Measurements from ENCODE around the gene NAA40.

DNA sequence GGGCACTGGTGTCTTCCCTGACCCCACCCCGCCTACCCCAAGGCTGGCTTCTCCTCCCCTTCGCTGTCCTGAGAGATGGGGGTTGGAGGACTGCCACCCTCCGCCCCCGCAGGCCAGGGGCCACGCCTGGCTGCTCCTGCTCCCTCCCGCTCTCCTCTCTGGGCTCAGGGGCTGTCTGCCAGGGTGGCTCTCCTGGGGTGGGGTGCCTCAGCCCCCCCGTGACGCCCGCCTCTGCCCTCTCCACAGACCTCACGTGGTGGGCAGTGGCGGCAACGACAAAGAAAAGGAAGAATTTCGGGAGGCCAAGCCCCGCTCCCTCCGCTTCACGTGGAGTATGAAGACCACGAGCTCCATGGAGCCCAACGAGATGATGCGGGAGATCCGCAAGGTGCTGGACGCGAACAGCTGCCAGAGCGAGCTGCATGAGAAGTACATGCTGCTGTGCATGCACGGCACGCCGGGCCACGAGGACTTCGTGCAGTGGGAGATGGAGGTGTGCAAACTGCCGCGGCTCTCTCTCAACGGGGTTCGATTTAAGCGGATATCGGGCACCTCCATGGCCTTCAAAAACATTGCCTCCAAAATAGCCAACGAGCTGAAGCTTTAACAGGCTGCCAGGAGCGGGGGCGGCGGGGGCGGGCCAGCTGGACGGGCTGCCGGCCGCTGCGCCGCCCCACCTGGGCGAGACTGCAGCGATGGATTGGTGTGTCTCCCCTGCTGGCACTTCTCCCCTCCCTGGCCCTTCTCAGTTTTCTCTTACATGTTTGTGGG is 30.0 kb upstream of the NAA40 start:
- TF ChIP-seq POLR2A (IDR thresholded peaks at IDR 0.05; ENCODE audit: low read length) = no peak
- TF ChIP-seq GATA1 (IDR thresholded peaks at IDR 0.05; ENCODE audit: low read depth, low read length) = no peak

Measured in erythroblast (primary cell).